H1 (cell line): ENCODE results near the gene RIT2.

Source experiments
- BCL11A ChIP-seq, 2 experiments: IDR thresholded peaks; one replicate each; pipeline ENCODE4 v1.6.1; 2011; ENCODE audit warnings: low read depth in 2 of 2, low read length in 2 of 2, mild to moderate bottlenecking in 2 of 2
- CTCF ChIP-seq, 3 experiments: IDR thresholded peaks; 1 replicate in 2 of 3; 2 replicates in 1 of 3; pipeline versions ENCODE4 v1.5.1 to v1.6.1; 2011; ENCODE audit warnings: low read length in 3 of 3, mild to moderate bottlenecking in 3 of 3, inconsistent platforms in 2 of 3, low read depth in 1 of 3, moderate library complexity in 1 of 3; ENCODE audit not compliant: insufficient read depth in 1 of 3; ENCODE audit errors: control extremely low read depth in 1 of 3
- HDAC2 ChIP-seq, 2 experiments: fragments of 300-600 bp in 1 of 2; sonication (generic) in 1 of 2; IDR thresholded peaks; 2 replicates each; pipeline ENCODE4 v1.6.1; 2011 to 2012; ENCODE audit warnings: low read depth in 2 of 2, low read length in 2 of 2, mild to moderate bottlenecking in 2 of 2, moderate library complexity in 2 of 2, borderline replicate concordance in 1 of 2, inconsistent platforms in 1 of 2
- JUN ChIP-seq: IDR thresholded peaks from 2 replicates; pipeline ENCODE4 v1.6.1; 2011; ENCODE audit warnings: low read depth, mild to moderate bottlenecking, improper control_type of control experiment, low read length
- JUND ChIP-seq: IDR thresholded peaks from 2 replicates; pipeline ENCODE4 v1.6.1; 2011; ENCODE audit warnings: mild to moderate bottlenecking, improper control_type of control experiment, low read length
- KDM5A ChIP-seq: fragments of 200-600 bp; IDR thresholded peaks from 2 replicates; pipeline ENCODE4 v1.7.1; 2012; ENCODE audit warnings: mild to moderate bottlenecking, low read length, inconsistent platforms, mixed read lengths
- MAX ChIP-seq: IDR thresholded peaks from 2 replicates; pipeline ENCODE4 v1.6.1; 2012; ENCODE audit warnings: inconsistent platforms
- POLR2A ChIP-seq, 2 experiments: IDR thresholded peaks; 1 replicate in 1 of 2; 2 replicates in 1 of 2; pipeline ENCODE4 v1.6.1; 2011; ENCODE audit warnings: low read depth in 2 of 2, low read length in 2 of 2, mild to moderate bottlenecking in 2 of 2; ENCODE audit errors: control extremely low read depth in 1 of 2
- POLR2AphosphoS5 ChIP-seq: IDR thresholded peaks from 2 replicates; pipeline ENCODE4 v1.6.1; 2011; ENCODE audit warnings: low read depth, low read length
- TAF1 ChIP-seq: IDR thresholded peaks from 2 replicates; pipeline ENCODE4 v1.6.1; 2011; ENCODE audit warnings: mild to moderate bottlenecking, low read depth, low read length
- YY1 ChIP-seq: IDR thresholded peaks from 2 replicates; pipeline ENCODE4 v1.6.1; 2011; ENCODE audit warnings: low read depth, mild to moderate bottlenecking, low read length

- no peak for TF ChIP-seq POLR2AphosphoS5
- no peak for TF ChIP-seq BCL11A (IDR thresholded peaks at IDR 0.05; ENCODE audit: low read depth in 2 of 2, low read length in 2 of 2)
- no peak for TF ChIP-seq JUN
- no peak for TF ChIP-seq JUND
- no peak for TF ChIP-seq YY1
- TF ChIP-seq MAX: no peak
- TF ChIP-seq KDM5A: no peak
- no peak for TF ChIP-seq CTCF (IDR thresholded peaks at IDR 0.05; ENCODE audit: control extremely low read depth in 1 of 3, insufficient read depth in 1 of 3, low read depth in 1 of 3, low read length in 3 of 3)
- no peak for TF ChIP-seq POLR2A (IDR thresholded peaks at IDR 0.05; ENCODE audit: control extremely low read depth in 1 of 2, low read depth in 2 of 2, low read length in 2 of 2)
- TF ChIP-seq TAF1: no peak
- no peak for TF ChIP-seq HDAC2 (IDR thresholded peaks at IDR 0.05; ENCODE audit: borderline replicate concordance in 1 of 2, low read depth in 2 of 2, low read length in 2 of 2)
These were observed 97.9 kb downstream of the RIT2 start for GRCh38 chr18:43017622-43018021.
